Measurements from ENCODE around the gene YARS1.

The YARS1 gene

GRCh38 chr1:32817159-32817814, at the start of gene YARS1, which contains the start of gene S100PBP:
Gene YARS1, minus strand, starts transcription at chr1:32817358. Its CDS starts 114 bp downstream, at chr1:32817244.
Gene S100PBP, plus strand, starts transcription at chr1:32817653. Its CDS starts 8,447 bp downstream, at chr1:32826100.
- peaks cover 0 to 11% of the 10 kb centered on the region in 2 donors for H3K36me3 ChIP-seq (ENCODE audit: control insufficient read depth in 1 of 2, insufficient read depth in 2 of 2, low read length in 2 of 2)
- H3K4me1 ChIP-seq (ENCODE audit: control insufficient read depth in 1 of 2, insufficient read depth in 2 of 2, low read length in 2 of 2) = peaks cover 10 to 34% of the 10 kb centered on the region in 2 donors
- H3K27me3 ChIP-seq (ENCODE audit: low read depth, low read length) = no peaks in the 10 kb centered on the region
- peak within 1 kb of the TSS; percentile 95 for H3K27ac ChIP-seq (ENCODE audit: low read length)
- H3K9me3 ChIP-seq (ENCODE audit: control insufficient read depth in 1 of 2, low read length in 2 of 2) = no peaks in the 10 kb centered on the region
- H3K4me3 ChIP-seq (ENCODE audit: low read depth in 1 of 2, low read length in 2 of 2) = peak within 1 kb of the TSS; percentile 94 to 98

GRCh38 chr1:32865639-32866405, 48.7 kb upstream of the YARS1 start:
- Histone ChIP-seq H3K36me3 (ENCODE audit: control insufficient read depth in 1 of 2, insufficient read depth in 2 of 2, low read length in 2 of 2) (peaks cover 0 to 16% of the 10 kb centered on the region in 2 donors), H3K27me3 (ENCODE audit: low read depth, low read length) (peaks cover 10% of the 10 kb centered on the region), H3K4me3 (ENCODE audit: low read depth in 1 of 2, low read length in 2 of 2) (no peak overlapping the region), H3K4me1 (ENCODE audit: control insufficient read depth in 1 of 2, insufficient read depth in 2 of 2, low read length in 2 of 2) (peaks cover 0 to 14% of the 10 kb centered on the region in 2 donors), H3K27ac (ENCODE audit: low read length) (no peak overlapping the region), H3K9me3 (ENCODE audit: control insufficient read depth in 1 of 2, low read length in 2 of 2) (no peaks in the 10 kb centered on the region)

- H3K4me1 ChIP-seq (ENCODE audit: control insufficient read depth in 1 of 2, insufficient read depth in 2 of 2, low read length in 2 of 2) = peaks cover 0 to 8% of the 10 kb centered on the region in 2 donors
- H3K36me3 ChIP-seq (ENCODE audit: control insufficient read depth in 1 of 2, insufficient read depth in 2 of 2, low read length in 2 of 2) = peaks cover 0 to 16% of the 10 kb centered on the region in 2 donors
- no peak overlapping the region for H3K27ac ChIP-seq (ENCODE audit: low read length)
- H3K9me3 ChIP-seq (ENCODE audit: control insufficient read depth in 1 of 2, low read length in 2 of 2) = no peaks in the 10 kb centered on the region
- H3K4me3 ChIP-seq (ENCODE audit: low read depth in 1 of 2, low read length in 2 of 2) = no peak overlapping the region
- peaks cover 2% of the 10 kb centered on the region for H3K27me3 ChIP-seq (ENCODE audit: low read depth, low read length)
These were observed 47.3 kb upstream of the YARS1 start for GRCh38 chr1:32864375-32865019.

GRCh38 chr1:32863881-32864245, 46.7 kb upstream of the YARS1 start:
- Histone ChIP-seq H3K4me1 (ENCODE audit: control insufficient read depth in 1 of 2, insufficient read depth in 2 of 2, low read length in 2 of 2) (peaks cover 0 to 8% of the 10 kb centered on the region in 2 donors), H3K27ac (ENCODE audit: low read length) (no peak overlapping the region), H3K9me3 (ENCODE audit: control insufficient read depth in 1 of 2, low read length in 2 of 2) (no peaks in the 10 kb centered on the region), H3K4me3 (ENCODE audit: low read depth in 1 of 2, low read length in 2 of 2) (no peak overlapping the region), H3K27me3 (ENCODE audit: low read depth, low read length) (no peaks in the 10 kb centered on the region), H3K36me3 (ENCODE audit: control insufficient read depth in 1 of 2, insufficient read depth in 2 of 2, low read length in 2 of 2) (peaks cover 5 to 20% of the 10 kb centered on the region in 2 donors)

- H3K9me3 ChIP-seq (ENCODE audit: control insufficient read depth in 1 of 2, low read length in 2 of 2) = no peaks in the 10 kb centered on the region
- no peak overlapping the region for H3K27ac ChIP-seq (ENCODE audit: low read length)
- H3K27me3 ChIP-seq (ENCODE audit: low read depth, low read length) = no peaks in the 10 kb centered on the region
- peaks cover 0 to 8% of the 10 kb centered on the region in 2 donors for H3K4me1 ChIP-seq (ENCODE audit: control insufficient read depth in 1 of 2, insufficient read depth in 2 of 2, low read length in 2 of 2)
- H3K36me3 ChIP-seq (ENCODE audit: control insufficient read depth in 1 of 2, insufficient read depth in 2 of 2, low read length in 2 of 2) = peaks cover 7 to 21% of the 10 kb centered on the region in 2 donors
- no peak overlapping the region for H3K4me3 ChIP-seq (ENCODE audit: low read depth in 1 of 2, low read length in 2 of 2)
These were observed 46.2 kb upstream of the YARS1 start for GRCh38 chr1:32863218-32863880.

GRCh38 chr1:32861904-32862695, 44.9 kb upstream of the YARS1 start:
- Histone ChIP-seq H3K4me1 (ENCODE audit: control insufficient read depth in 1 of 2, insufficient read depth in 2 of 2, low read length in 2 of 2) (peaks cover 0 to 8% of the 10 kb centered on the region in 2 donors), H3K9me3 (ENCODE audit: control insufficient read depth in 1 of 2, low read length in 2 of 2) (no peaks in the 10 kb centered on the region), H3K27ac (ENCODE audit: low read length) (no peak overlapping the region), H3K4me3 (ENCODE audit: low read depth in 1 of 2, low read length in 2 of 2) (no peak overlapping the region), H3K27me3 (ENCODE audit: low read depth, low read length) (no peaks in the 10 kb centered on the region), H3K36me3 (ENCODE audit: control insufficient read depth in 1 of 2, insufficient read depth in 2 of 2, low read length in 2 of 2) (peaks cover 14 to 31% of the 10 kb centered on the region in 2 donors)

- peaks cover 0 to 4% of the 10 kb centered on the region in 2 donors for H3K4me1 ChIP-seq (ENCODE audit: control insufficient read depth in 1 of 2, insufficient read depth in 2 of 2, low read length in 2 of 2)
- H3K9me3 ChIP-seq (ENCODE audit: control insufficient read depth in 1 of 2, low read length in 2 of 2) = no peaks in the 10 kb centered on the region
- H3K27ac ChIP-seq (ENCODE audit: low read length) = no peak overlapping the region
- H3K27me3 ChIP-seq (ENCODE audit: low read depth, low read length) = no peaks in the 10 kb centered on the region
- H3K36me3 ChIP-seq (ENCODE audit: control insufficient read depth in 1 of 2, insufficient read depth in 2 of 2, low read length in 2 of 2) = peaks cover 24 to 46% of the 10 kb centered on the region in 2 donors
- H3K4me3 ChIP-seq (ENCODE audit: low read depth in 1 of 2, low read length in 2 of 2) = no peak overlapping the region
These were observed 43.4 kb upstream of the YARS1 start for GRCh38 chr1:32860566-32860965.

- Histone ChIP-seq H3K9me3 (ENCODE audit: control insufficient read depth in 1 of 2, low read length in 2 of 2) (no peaks in the 10 kb centered on the region), H3K27me3 (ENCODE audit: low read depth, low read length) (no peaks in the 10 kb centered on the region), H3K4me3 (ENCODE audit: low read depth in 1 of 2, low read length in 2 of 2) (no peak overlapping the region), H3K36me3 (ENCODE audit: control insufficient read depth in 1 of 2, insufficient read depth in 2 of 2, low read length in 2 of 2) (peaks cover 24 to 49% of the 10 kb centered on the region in 2 donors), H3K27ac (ENCODE audit: low read length) (no peak overlapping the region), H3K4me1 (ENCODE audit: control insufficient read depth in 1 of 2, insufficient read depth in 2 of 2, low read length in 2 of 2) (peaks cover 0 to 4% of the 10 kb centered on the region in 2 donors)
These were observed 42.8 kb upstream of the YARS1 start for GRCh38 chr1:32859915-32860314.

- Histone ChIP-seq H3K9me3 (ENCODE audit: control insufficient read depth in 1 of 2, low read length in 2 of 2) (no peaks in the 10 kb centered on the region), H3K4me3 (ENCODE audit: low read depth in 1 of 2, low read length in 2 of 2) (no peak overlapping the region), H3K27me3 (ENCODE audit: low read depth, low read length) (no peaks in the 10 kb centered on the region), H3K4me1 (ENCODE audit: control insufficient read depth in 1 of 2, insufficient read depth in 2 of 2, low read length in 2 of 2) (peaks cover 0 to 4% of the 10 kb centered on the region in 2 donors), H3K36me3 (ENCODE audit: control insufficient read depth in 1 of 2, insufficient read depth in 2 of 2, low read length in 2 of 2) (peaks cover 29 to 60% of the 10 kb centered on the region in 2 donors), H3K27ac (ENCODE audit: low read length) (no peak overlapping the region)
These were observed 41.6 kb upstream of the YARS1 start for GRCh38 chr1:32858791-32859190.

GRCh38 chr1:32858136-32858535, 41.0 kb upstream of the YARS1 start:
- no peak overlapping the region for H3K4me3 ChIP-seq (ENCODE audit: low read depth in 1 of 2, low read length in 2 of 2)
- peaks cover 29 to 64% of the 10 kb centered on the region in 2 donors for H3K36me3 ChIP-seq (ENCODE audit: control insufficient read depth in 1 of 2, insufficient read depth in 2 of 2, low read length in 2 of 2)
- H3K9me3 ChIP-seq (ENCODE audit: control insufficient read depth in 1 of 2, low read length in 2 of 2) = no peaks in the 10 kb centered on the region
- no peak overlapping the region for H3K27ac ChIP-seq (ENCODE audit: low read length)
- no peaks in the 10 kb centered on the region for H3K27me3 ChIP-seq (ENCODE audit: low read depth, low read length)
- peaks cover 0 to 4% of the 10 kb centered on the region in 2 donors for H3K4me1 ChIP-seq (ENCODE audit: control insufficient read depth in 1 of 2, insufficient read depth in 2 of 2, low read length in 2 of 2)

All from muscle layer of duodenum (tissue), 2 donors.